GM12878 (cell line): Measurements from ENCODE around the gene CLEC20A. TPM values are rescaled to one million over a fixed set of nuclear protein-coding genes. Genes with fewer than 3 reads are reported as not detected.

Experiments used
- ATAC-seq: fragments of 200-7000 bp; cut with Tn5 transposase; 3 replicates; pipeline ENCODE4 v1.9.1; 2020; ENCODE audit warnings: mild to moderate bottlenecking, moderate library complexity
- BruUV-seq: library from RNA; stranded (reverse); fragments of 400-500 nt; replicated peaks from 2 replicates; lab custom pipeline; 2021; lab: Mats Ljungman, UMichigan
- CTCF ChIA-PET: fragments of 300-600 bp; sonication (Branson Sonifier 250); formaldehyde crosslinking; extraction: SDS; loops from one replicate; lab custom pipeline; 2021; ENCODE audit warnings: inconsistent platforms; lab: Yijun Ruan, JAX
- POLR2A ChIA-PET: fragments of 350-600 bp; formaldehyde crosslinking; extraction: SDS; loops from one replicate; lab custom pipeline; 2021; ENCODE audit warnings: inconsistent platforms; lab: Charles Lee
- RAD21 ChIA-PET: fragments of 300-600 bp; sonication (Branson Sonifier 250); formaldehyde crosslinking; loops from one replicate; lab custom pipeline; 2023; ENCODE audit warnings: antibody characterized with exemption; ENCODE audit not compliant: unreplicated experiment; lab: Charles Lee
- SMC1A ChIA-PET: fragments of 300-600 bp; sonication (Branson Sonifier 250); formaldehyde crosslinking; loops from one replicate; lab custom pipeline; 2023; ENCODE audit not compliant: unreplicated experiment, uncharacterized antibody; lab: Charles Lee
- DNase-seq: peaks from one replicate; pipeline ENCODE4 v3.0.0-alpha.2; 2011; ENCODE audit warnings: low read depth, low spot score
- FAIRE-seq: peaks from 3 replicates; lab custom pipeline; 2011; peaks lifted over from hg19 to GRCh38; lab: Jason Lieb, UNC
- H2AFZ ChIP-seq: 2 replicates; pipeline ENCODE4 v1.6.0; 2011; ENCODE audit warnings: low read depth, low read length, control low read depth; ENCODE audit not compliant: control insufficient read depth
- H3K27ac ChIP-seq: 2 replicates; pipeline ENCODE4 v1.5.1; 2011; ENCODE audit warnings: control low read depth; ENCODE audit not compliant: control insufficient read depth, insufficient read depth
- H3K27me3 ChIP-seq, 2 experiments: replicated peaks in 1 of 2; 2 replicates each; pipeline versions ENCODE4 v1.6.0 to v1.6.1; 2011; ENCODE audit warnings: low read length in 1 of 2; ENCODE audit not compliant: control insufficient read depth in 2 of 2, insufficient read depth in 2 of 2
- H3K36me3 ChIP-seq, 2 experiments: 2 replicates each; pipeline ENCODE4 v1.5.1; 2011; ENCODE audit warnings: low read length in 1 of 2; ENCODE audit not compliant: control insufficient read depth in 2 of 2, insufficient read depth in 2 of 2
- H3K4me1 ChIP-seq: 2 replicates; pipeline ENCODE4 v1.6.1; 2011; ENCODE audit warnings: mild to moderate bottlenecking, low read length, moderate library complexity, mixed read lengths; ENCODE audit not compliant: control insufficient read depth, insufficient read depth
- H3K4me2 ChIP-seq: 2 replicates; pipeline ENCODE4 v1.6.0; 2011; ENCODE audit warnings: control low read depth; ENCODE audit not compliant: control insufficient read depth, insufficient read depth
- H3K4me3 ChIP-seq: fragments of 200-600 bp; sonication (generic); 2 replicates; pipeline ENCODE4 v1.5.1; 2016
- H3K79me2 ChIP-seq: 2 replicates; pipeline ENCODE4 v1.6.0; 2011; ENCODE audit warnings: low read length; ENCODE audit not compliant: control insufficient read depth, insufficient read depth
- H3K9ac ChIP-seq: 2 replicates; pipeline ENCODE4 v1.8.0; 2011; ENCODE audit warnings: low read length, control low read depth, mixed read lengths; ENCODE audit not compliant: control insufficient read depth, insufficient read depth
- H3K9me3 ChIP-seq: replicated peaks from 3 replicates; pipeline ENCODE4 v1.5.1; 2011; ENCODE audit warnings: mild to moderate bottlenecking, low read length; ENCODE audit not compliant: control insufficient read depth, insufficient read depth
- H4K20me1 ChIP-seq: 2 replicates; pipeline ENCODE4 v1.6.0; 2011; ENCODE audit not compliant: control insufficient read depth, insufficient read depth
- MYB ChIP-seq: fragments of 150-350 bp; IDR thresholded peaks from 2 replicates; pipeline ENCODE4 v1.6.1; 2014; ENCODE audit warnings: mild to moderate bottlenecking, low read depth, low read length, borderline replicate concordance
- SMAD5 ChIP-seq: IDR thresholded peaks from 2 replicates; pipeline ENCODE4 v1.6.1; 2016; ENCODE audit warnings: antibody characterized with exemption, low read depth
- TCF12 ChIP-seq: IDR thresholded peaks from 2 replicates; pipeline ENCODE4 v1.6.1; 2011; ENCODE audit warnings: low read depth, mild to moderate bottlenecking, low read length
- ZBED1 ChIP-seq: IDR thresholded peaks from 2 replicates; pipeline ENCODE4 v1.6.1; 2016; ENCODE audit warnings: borderline replicate concordance
- WGBS: methylation state at CpG from one replicate; pipeline ENCODE4 v1.1.6; 2016; ENCODE audit warnings: low lambda C conversion rate; ENCODE audit not compliant: insufficient replicate concordance, insufficient coverage; ENCODE audit errors: missing lambda C conversion rate; 5-methylcytosine and 5-hydroxymethylcytosine counted together
- in situ Hi-C: fragments of 300-500 bp; cut with MboI; formaldehyde crosslinking; loops from 9 replicates; pipeline ENCODE4 v1.14.3; 2018; ENCODE audit warnings: mixed read lengths
- intact Hi-C: fragments of 100-400 bp; cut with micrococcal nuclease; formaldehyde crosslinking; loops from one replicate; pipeline ENCODE4 v1.14.2; 2022; ENCODE audit not compliant: unreplicated experiment
- polyA plus RNA-seq, 11 experiments: library from polyadenylated mRNA; depleted of rRNA in 4 of 11; unstranded in 6 of 11; stranded (reverse) in 5 of 11; fragments of >200 nt; fragmentation: Nextera tagmentation in 4 of 11; fragmentation: Illumina TruSeq in 1 of 11; extraction: Ambion mirVana in 4 of 11; extraction: Trizol in 1 of 11; gene quantifications; 1 replicate in 1 of 11; 2 replicates in 10 of 11; pipeline versions ENCODE4 v1.2.1 to v1.2.3, GENCODE V29; 2011 to 2016; ENCODE audit warnings: inconsistent platforms in 2 of 11, missing spikeins in 2 of 11, low read depth in 1 of 11
- total RNA-seq, 4 experiments: library from RNA; depleted of rRNA in 3 of 4; stranded (reverse); fragments of >200 nt in 3 of 4; fragmentation: Illumina TruSeq in 1 of 4; extraction: Trizol in 1 of 4; gene quantifications; 2 replicates each; pipeline versions ENCODE4 v1.2.1 to v1.2.3, GENCODE V29; 2013 to 2021
- TF ChIP-seq, protein P1 (sequence below): fragments of 450-650 bp; formaldehyde crosslinking; IDR thresholded peaks from 2 replicates; pipeline ENCODE4 v1.5.0; 2022; ENCODE audit warnings: mild to moderate bottlenecking, missing genetic modification characterization
- TF ChIP-seq, protein P2 (sequence below): fragments of 450-650 bp; IDR thresholded peaks from 2 replicates; pipeline ENCODE4 v1.6.1; 2016; ENCODE audit warnings: mild to moderate bottlenecking

CLEC20A gene
- total and polyA plus RNA-seq, 10 of the 15 experiments (the other 5 are each of a cell fraction or from before 2014, with no cell fraction given), result not detected

DNA sequence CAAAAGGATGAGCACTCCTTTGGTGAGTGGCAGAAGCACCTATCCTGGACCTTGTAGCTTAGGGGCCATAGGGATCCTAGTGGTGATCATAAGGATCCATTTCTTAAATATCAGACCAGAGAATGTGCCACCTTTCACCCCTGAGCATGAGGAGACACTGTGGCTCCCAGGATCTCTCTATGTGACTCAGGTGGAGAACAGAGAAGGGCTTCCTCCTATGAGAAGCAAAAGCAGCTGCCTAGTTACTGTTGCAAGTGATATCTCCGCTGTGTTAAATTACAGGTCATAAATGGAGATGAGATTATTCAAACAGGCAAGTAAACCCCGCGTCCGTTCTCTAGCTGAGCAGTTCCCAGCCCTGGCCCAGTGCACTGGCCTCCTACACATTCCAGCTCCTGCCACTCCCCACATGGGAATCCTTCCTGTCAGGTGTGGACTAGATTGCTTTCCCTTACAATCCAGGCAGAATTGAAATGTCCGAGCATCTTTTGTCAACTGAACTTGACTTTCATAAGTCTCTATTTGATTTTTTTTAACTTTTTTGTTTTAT is 26.3 kb downstream of the CLEC20A start:
- no peaks in the 10 kb centered on the region for H3K9me3 ChIP-seq
- H3K27me3 ChIP-seq, result no peaks in the 10 kb centered on the region
- H3K36me3 ChIP-seq, result no peaks in the 10 kb centered on the region
- BruUV-seq, result no TSS peak
- ChIA-PET RAD21 (no interaction called here), POLR2A (no interaction called here), SMC1A (interaction anchor here (1.7 kb wide), 1 partner anchor 36 kb away, joined by 5 read pairs; no protein-coding TSS in a partner anchor), CTCF (interaction anchor here (0.7 to 1.3 kb wide), 3 partner anchors 58 to 175 kb away, joined by 3 to 4 read pairs (median 3); no protein-coding TSS in a partner anchor)
- ATAC-seq, result no peak
- H4K20me1 ChIP-seq, result no peaks in the 10 kb centered on the region
- WGBS, result 57% methylated on average over 5 of the region's 5 CpGs
- no peak for TF ChIP-seq TCF12
- TF ChIP-seq, protein P1, sequence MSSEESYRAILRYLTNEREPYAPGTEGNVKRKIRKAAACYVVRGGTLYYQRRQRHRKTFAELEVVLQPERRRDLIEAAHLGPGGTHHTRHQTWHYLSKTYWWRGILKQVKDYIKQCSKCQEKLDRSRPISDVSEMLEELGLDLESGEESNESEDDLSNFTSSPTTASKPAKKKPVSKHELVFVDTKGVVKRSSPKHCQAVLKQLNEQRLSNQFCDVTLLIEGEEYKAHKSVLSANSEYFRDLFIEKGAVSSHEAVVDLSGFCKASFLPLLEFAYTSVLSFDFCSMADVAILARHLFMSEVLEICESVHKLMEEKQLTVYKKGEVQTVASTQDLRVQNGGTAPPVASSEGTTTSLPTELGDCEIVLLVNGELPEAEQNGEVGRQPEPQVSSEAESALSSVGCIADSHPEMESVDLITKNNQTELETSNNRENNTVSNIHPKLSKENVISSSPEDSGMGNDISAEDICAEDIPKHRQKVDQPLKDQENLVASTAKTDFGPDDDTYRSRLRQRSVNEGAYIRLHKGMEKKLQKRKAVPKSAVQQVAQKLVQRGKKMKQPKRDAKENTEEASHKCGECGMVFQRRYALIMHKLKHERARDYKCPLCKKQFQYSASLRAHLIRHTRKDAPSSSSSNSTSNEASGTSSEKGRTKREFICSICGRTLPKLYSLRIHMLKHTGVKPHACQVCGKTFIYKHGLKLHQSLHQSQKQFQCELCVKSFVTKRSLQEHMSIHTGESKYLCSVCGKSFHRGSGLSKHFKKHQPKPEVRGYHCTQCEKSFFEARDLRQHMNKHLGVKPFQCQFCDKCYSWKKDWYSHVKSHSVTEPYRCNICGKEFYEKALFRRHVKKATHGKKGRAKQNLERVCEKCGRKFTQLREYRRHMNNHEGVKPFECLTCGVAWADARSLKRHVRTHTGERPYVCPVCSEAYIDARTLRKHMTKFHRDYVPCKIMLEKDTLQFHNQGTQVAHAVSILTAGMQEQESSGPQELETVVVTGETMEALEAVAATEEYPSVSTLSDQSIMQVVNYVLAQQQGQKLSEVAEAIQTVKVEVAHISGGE (CRISPR knock-in tag), result no peak
- TF ChIP-seq MYB, result no peak
- no peak for TF ChIP-seq SMAD5
- no peak for TF ChIP-seq ZBED1
- TF ChIP-seq, protein P2, sequence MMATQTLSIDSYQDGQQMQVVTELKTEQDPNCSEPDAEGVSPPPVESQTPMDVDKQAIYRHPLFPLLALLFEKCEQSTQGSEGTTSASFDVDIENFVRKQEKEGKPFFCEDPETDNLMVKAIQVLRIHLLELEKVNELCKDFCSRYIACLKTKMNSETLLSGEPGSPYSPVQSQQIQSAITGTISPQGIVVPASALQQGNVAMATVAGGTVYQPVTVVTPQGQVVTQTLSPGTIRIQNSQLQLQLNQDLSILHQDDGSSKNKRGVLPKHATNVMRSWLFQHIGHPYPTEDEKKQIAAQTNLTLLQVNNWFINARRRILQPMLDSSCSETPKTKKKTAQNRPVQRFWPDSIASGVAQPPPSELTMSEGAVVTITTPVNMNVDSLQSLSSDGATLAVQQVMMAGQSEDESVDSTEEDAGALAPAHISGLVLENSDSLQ, result no peak
- no peak overlapping the region for H3K4me2 ChIP-seq
- H3K4me3 ChIP-seq, result no peak overlapping the region
- H2AFZ ChIP-seq, result no peak overlapping the region
- in situ Hi-C loops (no loop called here), intact Hi-C loops (no loop called here)
- no peak overlapping the region for H3K9ac ChIP-seq
- FAIRE-seq, result no peak
- H3K79me2 ChIP-seq, result no peaks in the 10 kb centered on the region
- no peak for DNase-seq
- H3K4me1 ChIP-seq, result no peaks in the 10 kb centered on the region
- H3K27ac ChIP-seq, result no peak overlapping the region
